ENCODE results near the gene CCNY.
A peak's percentile ranks its signal among the peaks of the same experiment; 100 is the strongest.

CCNY gene

DNA sequence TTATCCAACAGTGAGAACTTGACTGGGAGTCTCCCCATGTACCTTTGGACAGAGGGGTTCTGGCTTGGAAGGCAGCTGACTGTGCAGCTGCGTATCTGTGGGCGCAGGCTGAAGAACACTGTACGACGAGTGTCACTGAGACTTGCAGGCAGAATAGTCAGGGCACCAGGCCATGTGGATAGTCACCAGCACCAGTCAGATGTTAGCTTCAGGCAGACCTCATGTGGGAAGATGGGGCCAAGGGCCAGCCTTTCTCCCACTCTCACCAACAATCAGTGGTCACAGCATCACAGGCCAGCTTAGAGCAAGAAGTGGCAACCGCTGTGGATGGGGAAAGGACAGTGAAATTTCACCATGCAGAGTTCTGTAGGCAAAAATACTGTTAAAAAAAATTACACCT is 225.4 kb downstream of the CCNY start:
- TF ChIP-seq CTCF (IDR thresholded peaks at IDR 0.05; ENCODE audit: low read depth, low read length), result no peak
- no peaks in the 10 kb centered on the region for H3K9me3 ChIP-seq (ENCODE audit: severe bottlenecking)
- H3K4me3 ChIP-seq (ENCODE audit: low read depth, low read length), result no peak overlapping the region
- no peaks in the 10 kb centered on the region for H3K27me3 ChIP-seq (ENCODE audit: insufficient read depth, low read depth, severe bottlenecking)
- no peak for DNase-seq
- peak overlapping the region; percentile 83; the same call in 1 of the 2 replicates for H3K27ac ChIP-seq
- no peaks in the 10 kb centered on the region for H3K36me3 ChIP-seq

DNA sequence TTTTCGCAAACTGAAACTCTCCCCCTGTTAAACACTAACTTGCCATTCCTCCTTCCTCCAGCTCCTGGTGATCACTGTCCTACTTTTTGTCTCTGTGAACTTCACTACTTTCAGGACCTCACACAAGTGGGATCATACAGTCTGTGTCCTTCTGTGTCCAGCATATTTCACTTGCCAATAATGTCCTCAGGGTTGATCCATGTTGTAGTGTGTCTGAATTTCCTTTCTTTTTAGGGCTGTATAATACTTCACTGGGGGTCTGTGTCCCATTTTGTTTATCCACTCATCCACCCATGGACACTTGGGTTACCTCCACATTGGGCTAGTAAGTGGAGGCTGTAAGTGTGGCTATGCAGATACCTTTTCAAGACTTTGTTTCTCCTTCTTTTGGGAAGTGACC is 226.1 kb downstream of the CCNY start:
- H3K36me3 ChIP-seq, result no peaks in the 10 kb centered on the region
- H3K9me3 ChIP-seq (ENCODE audit: severe bottlenecking), result no peaks in the 10 kb centered on the region
- no peak for TF ChIP-seq CTCF (IDR thresholded peaks at IDR 0.05; ENCODE audit: low read depth, low read length)
- no peak for DNase-seq
- no peak overlapping the region for H3K4me3 ChIP-seq (ENCODE audit: low read depth, low read length)
- H3K27ac ChIP-seq, result no peak overlapping the region
- H3K27me3 ChIP-seq (ENCODE audit: insufficient read depth, low read depth, severe bottlenecking), result no peaks in the 10 kb centered on the region

GRCh38 chr10:35563261-35563891 is 227.1 kb downstream of the CCNY start:
- Histone ChIP-seq H3K4me3 (ENCODE audit: low read depth, low read length) (no peak overlapping the region), H3K36me3 (no peaks in the 10 kb centered on the region; the same call in 1 of the 2 replicates), H3K27ac (no peak overlapping the region), H3K9me3 (ENCODE audit: severe bottlenecking) (no peaks in the 10 kb centered on the region), H3K27me3 (ENCODE audit: insufficient read depth, low read depth, severe bottlenecking) (no peaks in the 10 kb centered on the region)
- peak; percentile 51 for DNase-seq
- peak; percentile 92 for TF ChIP-seq CTCF (IDR thresholded peaks at IDR 0.05; ENCODE audit: low read depth, low read length)

DNA sequence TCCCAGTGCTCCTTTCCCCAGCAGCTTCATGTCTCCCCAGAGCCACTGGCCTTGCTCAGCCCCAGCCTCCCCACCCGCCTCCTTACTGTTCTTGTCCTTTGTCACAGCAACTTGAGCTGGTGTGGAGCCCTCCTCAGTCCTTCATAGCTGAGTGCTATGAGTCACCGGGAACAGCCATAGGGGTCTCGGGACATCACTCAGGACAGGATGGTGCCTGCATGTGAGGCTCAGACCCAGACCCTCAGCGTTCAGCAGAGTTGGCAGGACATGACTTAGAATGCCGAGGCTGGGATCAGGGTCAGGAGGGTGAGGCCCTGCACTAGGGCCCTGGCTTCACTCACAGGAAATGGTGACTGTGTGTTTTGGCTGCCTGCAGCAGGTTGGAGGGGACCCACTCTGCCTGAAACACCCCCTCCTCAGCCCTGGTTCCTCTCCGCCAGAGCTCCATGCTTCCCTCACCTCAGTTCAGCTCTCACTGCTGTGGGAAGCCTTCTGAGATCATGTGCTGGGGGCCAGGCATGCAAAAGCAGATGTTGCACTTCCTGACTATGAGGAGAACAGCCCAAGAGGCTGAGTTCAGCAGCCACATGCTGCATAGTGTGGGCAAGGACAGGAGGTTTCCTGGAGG is 228.1 kb downstream of the CCNY start:
- Histone ChIP-seq H3K27me3 (ENCODE audit: insufficient read depth, low read depth, severe bottlenecking) (no peaks in the 10 kb centered on the region), H3K4me3 (ENCODE audit: low read depth, low read length) (no peak overlapping the region), H3K9me3 (ENCODE audit: severe bottlenecking) (no peaks in the 10 kb centered on the region), H3K27ac (no peak overlapping the region), H3K36me3 (no peaks in the 10 kb centered on the region; the same call in none of the 2 replicates)
- no peak for TF ChIP-seq CTCF (IDR thresholded peaks at IDR 0.05; ENCODE audit: low read depth, low read length)
- DNase-seq, result no peak

GRCh38 chr10:35565602-35566081 is 229.3 kb downstream of the CCNY start:
- no peaks in the 10 kb centered on the region; the same call in none of the 2 replicates for H3K36me3 ChIP-seq
- H3K27me3 ChIP-seq (ENCODE audit: insufficient read depth, low read depth, severe bottlenecking), result no peaks in the 10 kb centered on the region
- DNase-seq, result no peak

More at GRCh38 chr10:35565602-35566081, 229.3 kb downstream of the CCNY start:
- Histone ChIP-seq H3K27ac (no peak overlapping the region), H3K9me3 (ENCODE audit: severe bottlenecking) (no peaks in the 10 kb centered on the region), H3K4me3 (ENCODE audit: low read depth, low read length) (no peak overlapping the region)
- TF ChIP-seq CTCF (IDR thresholded peaks at IDR 0.05; ENCODE audit: low read depth, low read length), result no peak
